ENCODE results near the gene KLHL3. TPM values are rescaled to one million over a fixed set of nuclear protein-coding genes. Genes with fewer than 3 reads are reported as not detected.

The KLHL3 gene
- polyA plus RNA-seq, 6 donors from 2014 or later, result 0.09 to 2.7 (median 0.97) TPM

- H3K27ac Mint-ChIP-seq, result no peak overlapping the region
- ATAC-seq (ENCODE audit: low read depth in 2 of 2) (no peak), DNase-seq (no peak)
- H3K9me3 Mint-ChIP-seq, result no peaks in the 10 kb centered on the region
- H3K4me3 Mint-ChIP-seq, result peak overlapping the region in 1 of 8 donors; percentile 3
- H3K27me3 Mint-ChIP-seq, result no peaks in the 10 kb centered on the region
- peaks cover 0 to 7% (median 0%) of the 10 kb centered on the region in 3 donors for H3K4me1 Mint-ChIP-seq
- no peaks in the 10 kb centered on the region for H3K36me3 Mint-ChIP-seq
These were observed 111.0 kb downstream of the KLHL3 start for GRCh38 chr5:137624786-137625349.

- H3K4me1 Mint-ChIP-seq, result peaks cover 0 to 7% (median 0%) of the 10 kb centered on the region in 3 donors
- no peaks in the 10 kb centered on the region for H3K9me3 Mint-ChIP-seq
- no peaks in the 10 kb centered on the region for H3K27me3 Mint-ChIP-seq
- peak overlapping the region in 3 of 6 donors; percentile 68 to 80 (median 76) for H3K27ac Mint-ChIP-seq
- no peak overlapping the region for H3K4me3 Mint-ChIP-seq
- ATAC-seq (ENCODE audit: low read depth in 2 of 2) (peak; percentile 35 to 65), DNase-seq (no peak)
- no peaks in the 10 kb centered on the region for H3K36me3 Mint-ChIP-seq
These were observed 113.0 kb downstream of the KLHL3 start for GRCh38 chr5:137622850-137623249.

GRCh38 chr5:137621861-137622823, 113.7 kb downstream of the KLHL3 start:
- no peak overlapping the region for H3K4me3 Mint-ChIP-seq

GRCh38 chr5:137621306-137621705, 114.6 kb downstream of the KLHL3 start:
- no peak for ATAC-seq (ENCODE audit: low read depth in 2 of 2)
- Mint-ChIP-seq H3K4me3 (no peak overlapping the region), H3K36me3 (no peaks in the 10 kb centered on the region), H3K27ac (no peak overlapping the region), H3K27me3 (no peaks in the 10 kb centered on the region), H3K4me1 (peaks cover 0 to 7% (median 0%) of the 10 kb centered on the region in 3 donors), H3K9me3 (no peaks in the 10 kb centered on the region)
- DNase-seq, result no peak

More at GRCh38 chr5:137621861-137622823, 113.7 kb downstream of the KLHL3 start:
- no peak for DNase-seq
- H3K9me3 Mint-ChIP-seq, result no peaks in the 10 kb centered on the region
- peaks cover 0 to 7% (median 0%) of the 10 kb centered on the region in 3 donors for H3K4me1 Mint-ChIP-seq
- no peak for ATAC-seq (ENCODE audit: low read depth in 2 of 2)
- H3K27me3 Mint-ChIP-seq, result no peaks in the 10 kb centered on the region
- H3K27ac Mint-ChIP-seq, result peak overlapping the region in 2 of 6 donors; percentile 68 to 76
- no peaks in the 10 kb centered on the region for H3K36me3 Mint-ChIP-seq

- Mint-ChIP-seq H3K9me3 (no peaks in the 10 kb centered on the region), H3K27me3 (peaks cover 0 to 4% (median 0%) of the 10 kb centered on the region in 3 donors), H3K27ac (no peak overlapping the region), H3K4me3 (no peak overlapping the region), H3K4me1 (peaks cover 0 to 7% (median 0%) of the 10 kb centered on the region in 3 donors), H3K36me3 (no peaks in the 10 kb centered on the region)
- ATAC-seq (ENCODE audit: low read depth in 2 of 2), result no peak
- no peak for DNase-seq
These were observed 116.6 kb downstream of the KLHL3 start for GRCh38 chr5:137619191-137619870.

GRCh38 chr5:137618476-137618875, 117.4 kb downstream of the KLHL3 start:
- DNase-seq (no peak), ATAC-seq (ENCODE audit: low read depth in 2 of 2) (no peak)
- no peaks in the 10 kb centered on the region for H3K36me3 Mint-ChIP-seq
- peak overlapping the region in 1 of 6 donors; percentile 39 for H3K27ac Mint-ChIP-seq
- no peaks in the 10 kb centered on the region for H3K9me3 Mint-ChIP-seq
- H3K4me3 Mint-ChIP-seq, result no peak overlapping the region
- H3K4me1 Mint-ChIP-seq, result peaks cover 0 to 7% (median 0%) of the 10 kb centered on the region in 3 donors
- peaks cover 0 to 8% (median 0%) of the 10 kb centered on the region in 3 donors for H3K27me3 Mint-ChIP-seq

- no peak for DNase-seq
- no peak for ATAC-seq (ENCODE audit: low read depth in 2 of 2)
- Mint-ChIP-seq H3K27me3 (peaks cover 0 to 8% (median 0%) of the 10 kb centered on the region in 3 donors), H3K9me3 (no peaks in the 10 kb centered on the region), H3K4me1 (peaks cover 0 to 1% (median 0%) of the 10 kb centered on the region in 3 donors), H3K4me3 (no peak overlapping the region), H3K36me3 (no peaks in the 10 kb centered on the region), H3K27ac (no peak overlapping the region)
These were observed 118.2 kb downstream of the KLHL3 start for GRCh38 chr5:137617528-137618205.

GRCh38 chr5:137616046-137616445, 119.8 kb downstream of the KLHL3 start:
- Mint-ChIP-seq H3K9me3 (no peaks in the 10 kb centered on the region), H3K4me3 (no peak overlapping the region)
- no peak for DNase-seq

GRCh38 chr5:137615171-137615775, 120.6 kb downstream of the KLHL3 start:
- no peaks in the 10 kb centered on the region for H3K36me3 Mint-ChIP-seq
- no peak overlapping the region for H3K27ac Mint-ChIP-seq
- ATAC-seq (ENCODE audit: low read depth in 2 of 2), result no peak
- no peak for DNase-seq
- no peaks in the 10 kb centered on the region for H3K9me3 Mint-ChIP-seq
- H3K4me1 Mint-ChIP-seq, result no peaks in the 10 kb centered on the region
- peaks cover 0 to 19% (median 0%) of the 10 kb centered on the region in 3 donors for H3K27me3 Mint-ChIP-seq
- H3K4me3 Mint-ChIP-seq, result no peak overlapping the region

More at GRCh38 chr5:137616046-137616445, 119.8 kb downstream of the KLHL3 start:
- no peak overlapping the region for H3K27ac Mint-ChIP-seq
- H3K36me3 Mint-ChIP-seq, result no peaks in the 10 kb centered on the region
- H3K4me1 Mint-ChIP-seq, result no peaks in the 10 kb centered on the region
- no peak for ATAC-seq (ENCODE audit: low read depth in 2 of 2)
- peaks cover 0 to 12% (median 0%) of the 10 kb centered on the region in 3 donors for H3K27me3 Mint-ChIP-seq

- DNase-seq, result no peak
- Mint-ChIP-seq H3K27me3 (peaks cover 0 to 19% (median 0%) of the 10 kb centered on the region in 3 donors), H3K27ac (no peak overlapping the region), H3K9me3 (no peaks in the 10 kb centered on the region), H3K36me3 (no peaks in the 10 kb centered on the region), H3K4me3 (no peak overlapping the region), H3K4me1 (no peaks in the 10 kb centered on the region)
- ATAC-seq (ENCODE audit: low read depth in 2 of 2), result no peak
These were observed 122.2 kb downstream of the KLHL3 start for GRCh38 chr5:137613554-137614265.

- H3K27me3 Mint-ChIP-seq, result peaks cover 0 to 27% (median 6%) of the 10 kb centered on the region in 3 donors
- H3K27ac Mint-ChIP-seq, result no peak overlapping the region
- DNase-seq (no peak), ATAC-seq (ENCODE audit: low read depth in 2 of 2) (no peak)
- no peak overlapping the region for H3K4me3 Mint-ChIP-seq
- no peaks in the 10 kb centered on the region for H3K4me1 Mint-ChIP-seq
- H3K9me3 Mint-ChIP-seq, result no peaks in the 10 kb centered on the region
- H3K36me3 Mint-ChIP-seq, result no peaks in the 10 kb centered on the region
These were observed 123.3 kb downstream of the KLHL3 start for GRCh38 chr5:137612576-137612975.

- DNase-seq (no peak), ATAC-seq (ENCODE audit: low read depth in 2 of 2) (no peak)
- no peak overlapping the region for H3K27ac Mint-ChIP-seq
- peaks cover 3 to 33% (median 6%) of the 10 kb centered on the region in 3 donors for H3K27me3 Mint-ChIP-seq
- no peaks in the 10 kb centered on the region for H3K9me3 Mint-ChIP-seq
- H3K4me3 Mint-ChIP-seq, result peak overlapping the region in 1 of 8 donors; percentile 38
- H3K36me3 Mint-ChIP-seq, result no peaks in the 10 kb centered on the region
- H3K4me1 Mint-ChIP-seq, result no peaks in the 10 kb centered on the region
These were observed 124.0 kb downstream of the KLHL3 start for GRCh38 chr5:137611794-137612435.
